Occipital lobe (tissue), 2 donors: Measurements from ENCODE around the gene ANKS1A. TPM values are rescaled to one million over a fixed set of nuclear protein-coding genes. Genes with fewer than 3 reads are reported as not detected.

Source experiments
- DNase-seq: peaks from one replicate; lab custom pipeline; 2025; lab: John Stamatoyannopoulos, UW
- total RNA-seq: library from RNA; depleted of rRNA; stranded (reverse); fragments of >200 nt; gene quantifications from one replicate; pipeline ENCODE4 v1.2.3, GENCODE V29; 2014

The ANKS1A gene
- total RNA-seq, 1 donor from 2014 or later: 11.4 TPM

GRCh38 chr6:35067234-35067633 is 178.2 kb downstream of the ANKS1A start:
- DNase-seq: no peak

- DNase-seq: no peak
Measured at GRCh38 chr6:35068206-35068605, 179.2 kb downstream of the ANKS1A start.

GRCh38 chr6:35068644-35069043 is 179.6 kb downstream of the ANKS1A start:
- no peak for DNase-seq

- DNase-seq: no peak
Measured at GRCh38 chr6:35069262-35069661, 180.2 kb downstream of the ANKS1A start.

GRCh38 chr6:35070111-35070510 is 181.1 kb downstream of the ANKS1A start:
- no peak for DNase-seq

GRCh38 chr6:35071347-35071994 is 182.4 kb downstream of the ANKS1A start:
- no peak for DNase-seq

GRCh38 chr6:35072051-35072697 is 183.1 kb downstream of the ANKS1A start:
- no peak for DNase-seq

- no peak for DNase-seq
Measured at GRCh38 chr6:35072698-35073055, 183.6 kb downstream of the ANKS1A start.

GRCh38 chr6:35073211-35073610 is 184.2 kb downstream of the ANKS1A start:
- DNase-seq: no peak

- no peak for DNase-seq
Measured at GRCh38 chr6:35073766-35074471, 184.9 kb downstream of the ANKS1A start.

GRCh38 chr6:35076997-35077712 is 188.1 kb downstream of the ANKS1A start:
- DNase-seq: no peak

- DNase-seq: no peak
Measured at GRCh38 chr6:35077713-35078105, 188.7 kb downstream of the ANKS1A start.

GRCh38 chr6:35078226-35078850 is 189.3 kb downstream of the ANKS1A start:
- DNase-seq: no peak

- DNase-seq: no peak
Measured at GRCh38 chr6:35078896-35079295, 189.8 kb downstream of the ANKS1A start.

- no peak for DNase-seq
Measured at GRCh38 chr6:35079311-35080000, 190.4 kb downstream of the ANKS1A start.

- DNase-seq: no peak
Measured at GRCh38 chr6:35080016-35080680, 191.1 kb downstream of the ANKS1A start.

- DNase-seq: no peak
Measured at GRCh38 chr6:35080821-35081425, 191.9 kb downstream of the ANKS1A start.

- no peak for DNase-seq
Measured at GRCh38 chr6:35081426-35081851, 192.4 kb downstream of the ANKS1A start.

GRCh38 chr6:35082046-35082732 is 193.1 kb downstream of the ANKS1A start:
- no peak for DNase-seq
